Kidney (tissue), 14 donors: ENCODE data around the gene STK33. TPM values are rescaled to one million over a fixed set of nuclear protein-coding genes. Genes with fewer than 3 reads are reported as not detected.

Experiments used
- DNase-seq, 5 donors: peaks; one replicate each; pipeline ENCODE4 v3.0.0-alpha.2; 2013 to 2020
- FAIRE-seq: peaks from 2 replicates; lab custom pipeline; 2012; peaks lifted over from hg19 to GRCh38; lab: Jason Lieb, UNC
- H3K27ac ChIP-seq, 2 donors: one replicate each; pipeline ENCODE4 v1.7.0; 2013; ENCODE audit warnings: low read depth in 2 of 2, low read length in 2 of 2, inconsistent platforms in 1 of 2
- H3K27me3 ChIP-seq: one replicate; pipeline ENCODE4 v1.7.1; 2013; ENCODE audit warnings: low read length, inconsistent platforms; ENCODE audit not compliant: control insufficient read depth, insufficient read depth
- H3K36me3 ChIP-seq, 3 donors: one replicate each; pipeline versions ENCODE4 v1.7.0 to v1.7.1; 2013; ENCODE audit warnings: low read length in 3 of 3, control low read depth in 1 of 3, inconsistent platforms in 1 of 3; ENCODE audit not compliant: insufficient read depth in 3 of 3, control insufficient read depth in 2 of 3
- H3K4me1 ChIP-seq, 3 donors: one replicate each; pipeline versions ENCODE4 v1.7.0 to v1.7.1; 2013; ENCODE audit warnings: low read length in 3 of 3, inconsistent platforms in 1 of 3, low read depth in 1 of 3; ENCODE audit not compliant: control insufficient read depth in 2 of 3, insufficient read depth in 2 of 3
- H3K4me3 ChIP-seq, 3 donors: one replicate each; pipeline versions ENCODE4 v1.7.0 to v1.8.1; 2013; ENCODE audit warnings: low read length in 3 of 3, control low read depth in 1 of 3, inconsistent platforms in 1 of 3
- H3K9ac ChIP-seq, 3 donors: one replicate each; pipeline versions ENCODE4 v1.7.0 to v1.7.1; 2013; ENCODE audit warnings: low read length in 3 of 3, control low read depth in 1 of 3, inconsistent platforms in 1 of 3
- H3K9me3 ChIP-seq, 3 donors: one replicate each; pipeline versions ENCODE4 v1.7.0 to v1.7.1; 2013; ENCODE audit warnings: low read length in 3 of 3, control low read depth in 1 of 3, inconsistent platforms in 1 of 3; ENCODE audit not compliant: control insufficient read depth in 2 of 3, insufficient read depth in 1 of 3
- intact Hi-C: fragments of 100-400 bp; cut with DNase I; formaldehyde crosslinking; loops from one replicate; pipeline ENCODE4 v1.11.1; 2022
- polyA plus RNA-seq: library from polyadenylated mRNA; stranded (reverse); fragments of 350-450 nt; fragmentation: Illumina TruSeq; extraction: RNeasy Lipid Tissue Mini Kit (QIAGEN cat#74804); gene quantifications from one replicate; pipeline ENCODE4 v1.2.3, GENCODE V29; 2014; ENCODE audit warnings: low read depth, low replicate concordance; ENCODE audit not compliant: insufficient read depth
- total RNA-seq: library from RNA; stranded (reverse); fragmentation: NEBNext Ultra II Directional; extraction: Animal tissue kit (Norgen Biotek cat#: 25700); gene quantifications from one replicate; pipeline ENCODE4 v1.2.1, GENCODE V29; 2021
- TF ChIP-seq, protein P1 (sequence below): IDR thresholded peaks from 3 replicates; pipeline ENCODE4 v1.5.1; 2012; ENCODE audit warnings: mild to moderate bottlenecking, moderate library complexity, borderline replicate concordance; ENCODE audit not compliant: insufficient read depth; ENCODE audit errors: extremely low read depth
- donor health status: control.
- donor health status: control.
- donor health status: control.
- donor health status: control.
- donor health status: control.
- donor health status: DM: yes; HTN: yes; CAD: no.
- donor health status: Normal renal cell carcinoma (clear cell type).

The STK33 gene
- total and polyA plus RNA-seq, 2 donors from 2014 or later: 11.9 to 19.3 TPM

DNA sequence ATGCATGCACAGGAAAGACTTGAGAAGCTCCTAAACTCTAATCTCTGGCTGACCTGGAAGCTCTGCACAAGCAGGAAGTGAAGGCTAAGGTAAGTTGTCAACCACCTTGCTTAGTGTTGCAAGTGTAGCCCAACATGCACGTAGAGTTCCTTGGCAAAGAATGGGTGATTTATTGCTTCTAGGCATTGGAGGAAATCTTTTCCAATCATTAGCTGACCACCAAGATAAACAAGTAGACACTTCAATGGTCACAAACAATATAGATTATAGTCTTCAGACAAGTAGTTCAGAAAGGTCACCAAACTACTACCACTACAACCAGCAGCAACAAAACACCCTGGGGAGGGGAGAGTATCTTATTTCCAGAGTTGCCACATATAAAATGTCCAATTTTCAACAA, 105.6 kb downstream of the STK33 start:
- FAIRE-seq (no peak), DNase-seq (no peak)
- Histone ChIP-seq H3K36me3 (no peaks in the 10 kb centered on the region), H3K9me3 (peaks cover 0 to 7% (median 0%) of the 10 kb centered on the region in 3 donors), H3K27me3 (no peaks in the 10 kb centered on the region), H3K9ac (no peak overlapping the region), H3K27ac (no peak overlapping the region), H3K4me1 (no peaks in the 10 kb centered on the region), H3K4me3 (no peak overlapping the region)
- intact Hi-C loops: no loop called here
- TF ChIP-seq, protein P1, sequence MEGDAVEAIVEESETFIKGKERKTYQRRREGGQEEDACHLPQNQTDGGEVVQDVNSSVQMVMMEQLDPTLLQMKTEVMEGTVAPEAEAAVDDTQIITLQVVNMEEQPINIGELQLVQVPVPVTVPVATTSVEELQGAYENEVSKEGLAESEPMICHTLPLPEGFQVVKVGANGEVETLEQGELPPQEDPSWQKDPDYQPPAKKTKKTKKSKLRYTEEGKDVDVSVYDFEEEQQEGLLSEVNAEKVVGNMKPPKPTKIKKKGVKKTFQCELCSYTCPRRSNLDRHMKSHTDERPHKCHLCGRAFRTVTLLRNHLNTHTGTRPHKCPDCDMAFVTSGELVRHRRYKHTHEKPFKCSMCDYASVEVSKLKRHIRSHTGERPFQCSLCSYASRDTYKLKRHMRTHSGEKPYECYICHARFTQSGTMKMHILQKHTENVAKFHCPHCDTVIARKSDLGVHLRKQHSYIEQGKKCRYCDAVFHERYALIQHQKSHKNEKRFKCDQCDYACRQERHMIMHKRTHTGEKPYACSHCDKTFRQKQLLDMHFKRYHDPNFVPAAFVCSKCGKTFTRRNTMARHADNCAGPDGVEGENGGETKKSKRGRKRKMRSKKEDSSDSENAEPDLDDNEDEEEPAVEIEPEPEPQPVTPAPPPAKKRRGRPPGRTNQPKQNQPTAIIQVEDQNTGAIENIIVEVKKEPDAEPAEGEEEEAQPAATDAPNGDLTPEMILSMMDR: no peak

DNA sequence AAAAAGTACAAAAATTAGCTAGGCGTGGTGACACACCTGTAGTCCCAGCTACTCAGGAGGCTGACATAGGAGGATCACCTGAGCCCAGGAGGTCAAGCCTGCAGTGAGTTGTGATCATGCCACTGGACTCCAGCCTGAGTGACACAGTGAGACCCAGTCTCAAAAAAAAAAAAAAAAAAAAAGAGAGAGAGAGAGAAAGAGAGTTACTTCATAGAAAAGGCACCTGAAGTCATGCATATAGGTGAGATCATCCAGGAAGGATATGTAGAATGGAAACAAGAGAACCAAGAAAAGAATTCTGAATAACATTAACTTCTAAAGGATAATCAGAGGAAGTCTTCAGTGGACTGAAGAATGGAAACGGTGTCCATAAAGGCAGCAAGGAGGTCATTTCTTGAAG, 106.8 kb downstream of the STK33 start:
- no peaks in the 10 kb centered on the region for H3K27me3 ChIP-seq
- H3K9me3 ChIP-seq: peaks cover 0 to 7% (median 0%) of the 10 kb centered on the region in 3 donors
- H3K4me3 ChIP-seq: no peak overlapping the region
- FAIRE-seq (no peak), DNase-seq (no peak)
- no peaks in the 10 kb centered on the region for H3K36me3 ChIP-seq
- TF ChIP-seq, protein P1: no peak
- H3K9ac ChIP-seq: no peak overlapping the region
- intact Hi-C loops: no loop called here
- no peak overlapping the region for H3K27ac ChIP-seq
- H3K4me1 ChIP-seq: no peaks in the 10 kb centered on the region

DNA sequence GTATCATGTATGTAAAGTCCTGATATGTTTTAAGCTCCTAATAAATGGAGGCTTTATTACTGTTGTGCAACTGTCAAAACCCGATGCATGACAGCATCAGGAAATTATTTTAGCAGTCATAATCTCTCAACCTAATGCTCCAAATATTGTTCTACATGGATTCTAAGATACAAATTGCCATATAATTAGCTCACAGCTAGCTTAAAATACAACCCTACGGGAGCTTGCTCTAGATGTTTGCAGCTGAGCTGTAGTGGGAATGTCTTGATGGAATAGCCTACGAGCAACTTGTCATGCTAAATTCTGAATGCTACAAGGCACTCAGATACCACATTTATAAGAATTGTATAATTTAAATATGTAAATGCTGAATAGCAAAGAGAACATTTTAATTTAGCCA, 109.8 kb downstream of the STK33 start:
- TF ChIP-seq, protein P1: no peak
- DNase-seq: no peak
- H3K27ac ChIP-seq: no peak overlapping the region
- FAIRE-seq: no peak
- H3K4me3 ChIP-seq: no peak overlapping the region
- H3K9ac ChIP-seq: no peak overlapping the region
- no peaks in the 10 kb centered on the region for H3K4me1 ChIP-seq
- H3K36me3 ChIP-seq: no peaks in the 10 kb centered on the region
- intact Hi-C loops: no loop called here
- no peaks in the 10 kb centered on the region for H3K9me3 ChIP-seq
- H3K27me3 ChIP-seq: no peaks in the 10 kb centered on the region

DNA sequence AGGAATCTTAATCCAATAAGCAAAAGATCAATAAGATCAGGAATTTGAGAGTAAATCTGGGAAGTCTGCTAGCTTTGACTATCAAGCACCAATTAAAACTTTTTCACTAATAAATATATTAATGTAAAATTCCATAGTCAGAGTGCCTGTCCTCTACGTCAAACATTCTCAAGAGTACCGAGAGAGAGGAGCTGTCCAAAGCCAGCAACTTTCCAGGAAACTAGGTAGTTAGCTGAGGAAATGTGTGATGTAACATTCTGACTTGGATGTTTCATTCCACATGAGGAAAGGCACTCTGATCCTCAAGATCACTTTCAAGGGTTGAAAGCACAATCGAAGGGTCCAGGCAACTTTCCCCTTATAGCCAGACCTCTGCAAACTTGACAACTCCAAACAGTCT, 113.2 kb downstream of the STK33 start:
- Histone ChIP-seq H3K4me3 (no peak overlapping the region), H3K9me3 (no peaks in the 10 kb centered on the region), H3K4me1 (no peaks in the 10 kb centered on the region), H3K36me3 (no peaks in the 10 kb centered on the region), H3K27me3 (no peaks in the 10 kb centered on the region), H3K9ac (no peak overlapping the region), H3K27ac (no peak overlapping the region)
- intact Hi-C loops: no loop called here
- DNase-seq (no peak), FAIRE-seq (no peak)
- TF ChIP-seq, protein P1: no peak
